GM12801 (cell line): Measurements from ENCODE around the gene RBM25.

Experiments used
- CTCF ChIP-seq: IDR thresholded peaks from one replicate; pipeline ENCODE4 v1.5.1; 2011; ENCODE audit warnings: control low read depth; ENCODE audit not compliant: insufficient read length; ENCODE audit errors: extremely low read depth

Gene RBM25

GRCh38 chr14:73027984-73028383 lies 30.4 kb upstream of the RBM25 start:
- no peak for TF ChIP-seq CTCF

GRCh38 chr14:73047808-73048207 lies 10.5 kb upstream of the RBM25 start:
- TF ChIP-seq CTCF, result no peak

- no peak for TF ChIP-seq CTCF
Measured at GRCh38 chr14:73049428-73049827, 8.9 kb upstream of the RBM25 start.

- TF ChIP-seq CTCF, result no peak
Measured at GRCh38 chr14:73055251-73055650, 3.1 kb upstream of the RBM25 start.

GRCh38 chr14:73057944-73058223 lies 450 bp upstream of the RBM25 start:
- no peak for TF ChIP-seq CTCF

GRCh38 chr14:73058922-73059673 lies 764 bp downstream of the RBM25 start:
- TF ChIP-seq CTCF, result no peak

- TF ChIP-seq CTCF, result no peak
Measured at GRCh38 chr14:73069585-73069984, 11.3 kb downstream of the RBM25 start.

- no peak for TF ChIP-seq CTCF
Measured at GRCh38 chr14:73091044-73091443, 32.7 kb downstream of the RBM25 start.
